Osteoblast (primary cell): ENCODE results near the gene COX10. TPM values are rescaled to one million over a fixed set of nuclear protein-coding genes. Genes with fewer than 3 reads are reported as not detected.

Experiments
- DNase-seq: peaks from one replicate; pipeline ENCODE4 v3.0.0; 2011; ENCODE audit warnings: low spot score, mixed read lengths; ENCODE audit not compliant: insufficient read length; ENCODE audit errors: missing footprints
- H2AFZ ChIP-seq: 2 replicates; pipeline ENCODE4 v1.6.0; 2011; ENCODE audit warnings: mild to moderate bottlenecking, low read length
- H3K27ac ChIP-seq: 2 replicates; pipeline ENCODE4 v1.5.1; 2011; ENCODE audit warnings: mild to moderate bottlenecking, low read depth, low read length, moderate library complexity
- H3K27me3 ChIP-seq: 2 replicates; pipeline ENCODE4 v1.6.0; 2012; ENCODE audit warnings: mild to moderate bottlenecking, control low read depth, inconsistent platforms, low read length, moderate library complexity; ENCODE audit not compliant: insufficient read depth
- H3K36me3 ChIP-seq: 2 replicates; pipeline ENCODE4 v1.5.1; 2011; ENCODE audit warnings: mild to moderate bottlenecking, low read length, control low read depth, moderate library complexity; ENCODE audit not compliant: insufficient read depth
- H3K4me1 ChIP-seq: 2 replicates; pipeline ENCODE4 v1.5.1; 2011; ENCODE audit warnings: mild to moderate bottlenecking, low read length, control low read depth, moderate library complexity; ENCODE audit not compliant: insufficient read depth
- H3K4me2 ChIP-seq: 2 replicates; pipeline ENCODE4 v1.6.0; 2011; ENCODE audit warnings: mild to moderate bottlenecking, low read length; ENCODE audit not compliant: insufficient read depth
- H3K4me3 ChIP-seq: fragments of 200-600 bp; sonication (generic); 3 replicates; pipeline ENCODE4 v1.5.1; 2012; ENCODE audit warnings: mild to moderate bottlenecking, low read length, inconsistent platforms; ENCODE audit not compliant: insufficient read depth
- H3K79me2 ChIP-seq: 2 replicates; pipeline ENCODE4 v1.6.0; 2012; ENCODE audit warnings: mild to moderate bottlenecking, low read length, control low read depth, inconsistent platforms; ENCODE audit not compliant: insufficient read depth
- H3K9me3 ChIP-seq: 2 replicates; pipeline ENCODE4 v1.5.1; 2011; ENCODE audit warnings: low read depth, low read length, control low read depth
- H4K20me1 ChIP-seq: 2 replicates; pipeline ENCODE4 v1.6.0; 2012; ENCODE audit warnings: mild to moderate bottlenecking, low read length, control low read depth; ENCODE audit not compliant: insufficient read depth
- total RNA-seq: library from RNA; depleted of rRNA; stranded (reverse); fragments of >200 nt; gene quantifications from 2 replicates; pipeline ENCODE4 v1.2.3, GENCODE V29; 2012
- TF ChIP-seq, protein P1 (sequence below): IDR thresholded peaks from 2 replicates; pipeline ENCODE4 v1.5.1; 2011; ENCODE audit warnings: mild to moderate bottlenecking, low read depth, low read length, moderate library complexity; ENCODE audit errors: extremely low read depth

COX10 gene
- total RNA-seq, 1 donor = 14.8 TPM

DNA sequence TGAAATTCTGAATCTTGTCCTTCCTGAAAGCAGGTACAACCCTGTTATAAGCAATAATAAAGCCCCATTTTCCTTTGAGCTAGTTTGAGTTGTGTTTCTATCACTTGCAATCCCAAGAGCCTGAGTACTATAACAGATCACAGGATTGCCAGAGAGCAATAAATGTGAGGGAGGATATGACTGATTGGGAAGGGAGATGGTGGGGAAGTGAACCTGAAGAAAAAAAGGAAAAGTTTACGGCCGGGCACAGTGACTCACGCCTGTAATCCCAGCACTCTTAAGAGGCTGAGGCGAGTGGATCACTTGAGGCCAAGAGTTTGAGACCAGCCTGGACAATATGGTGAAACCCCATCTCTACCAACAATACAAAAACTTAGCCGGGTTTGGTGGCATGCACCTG, 80.4 kb downstream of the COX10 start:
- H3K27me3 ChIP-seq = no peaks in the 10 kb centered on the region
- no peak for DNase-seq
- TF ChIP-seq, protein P1, sequence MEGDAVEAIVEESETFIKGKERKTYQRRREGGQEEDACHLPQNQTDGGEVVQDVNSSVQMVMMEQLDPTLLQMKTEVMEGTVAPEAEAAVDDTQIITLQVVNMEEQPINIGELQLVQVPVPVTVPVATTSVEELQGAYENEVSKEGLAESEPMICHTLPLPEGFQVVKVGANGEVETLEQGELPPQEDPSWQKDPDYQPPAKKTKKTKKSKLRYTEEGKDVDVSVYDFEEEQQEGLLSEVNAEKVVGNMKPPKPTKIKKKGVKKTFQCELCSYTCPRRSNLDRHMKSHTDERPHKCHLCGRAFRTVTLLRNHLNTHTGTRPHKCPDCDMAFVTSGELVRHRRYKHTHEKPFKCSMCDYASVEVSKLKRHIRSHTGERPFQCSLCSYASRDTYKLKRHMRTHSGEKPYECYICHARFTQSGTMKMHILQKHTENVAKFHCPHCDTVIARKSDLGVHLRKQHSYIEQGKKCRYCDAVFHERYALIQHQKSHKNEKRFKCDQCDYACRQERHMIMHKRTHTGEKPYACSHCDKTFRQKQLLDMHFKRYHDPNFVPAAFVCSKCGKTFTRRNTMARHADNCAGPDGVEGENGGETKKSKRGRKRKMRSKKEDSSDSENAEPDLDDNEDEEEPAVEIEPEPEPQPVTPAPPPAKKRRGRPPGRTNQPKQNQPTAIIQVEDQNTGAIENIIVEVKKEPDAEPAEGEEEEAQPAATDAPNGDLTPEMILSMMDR = no peak
- no peaks in the 10 kb centered on the region for H3K36me3 ChIP-seq
- no peak overlapping the region for H2AFZ ChIP-seq
- H3K4me2 ChIP-seq = no peak overlapping the region
- no peaks in the 10 kb centered on the region for H3K4me1 ChIP-seq
- no peaks in the 10 kb centered on the region for H3K79me2 ChIP-seq
- no peaks in the 10 kb centered on the region for H3K9me3 ChIP-seq
- no peak overlapping the region for H3K4me3 ChIP-seq
- H3K27ac ChIP-seq = no peak overlapping the region
- no peaks in the 10 kb centered on the region for H4K20me1 ChIP-seq

DNA sequence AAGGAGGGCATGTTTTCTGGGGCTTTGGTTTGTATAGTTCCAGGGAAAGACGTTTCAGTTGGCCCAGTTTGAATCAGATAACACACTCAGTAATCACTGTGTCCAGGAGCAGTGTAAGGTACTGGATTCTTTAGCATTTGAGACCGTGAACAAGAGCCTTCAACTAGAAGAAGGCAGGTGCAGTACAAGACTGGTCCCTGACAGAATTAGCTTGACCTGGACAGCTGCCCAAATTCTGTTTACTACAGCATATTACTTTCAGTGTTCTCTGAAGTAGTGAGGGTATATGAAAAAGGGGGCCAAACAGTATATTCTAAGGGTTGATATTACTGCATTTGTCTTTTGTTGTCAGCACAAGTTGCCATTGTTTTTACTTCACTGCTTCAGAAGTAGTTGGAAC, 81.3 kb downstream of the COX10 start:
- TF ChIP-seq, protein P1 = no peak
- H3K9me3 ChIP-seq = no peaks in the 10 kb centered on the region
- DNase-seq = no peak
- H3K79me2 ChIP-seq = no peaks in the 10 kb centered on the region
- H3K27me3 ChIP-seq = no peaks in the 10 kb centered on the region
- H3K4me2 ChIP-seq = no peak overlapping the region
- no peaks in the 10 kb centered on the region for H3K36me3 ChIP-seq
- H2AFZ ChIP-seq = no peak overlapping the region
- H4K20me1 ChIP-seq = no peaks in the 10 kb centered on the region
- H3K4me3 ChIP-seq = no peak overlapping the region
- H3K4me1 ChIP-seq = no peaks in the 10 kb centered on the region
- no peak overlapping the region for H3K27ac ChIP-seq

DNA sequence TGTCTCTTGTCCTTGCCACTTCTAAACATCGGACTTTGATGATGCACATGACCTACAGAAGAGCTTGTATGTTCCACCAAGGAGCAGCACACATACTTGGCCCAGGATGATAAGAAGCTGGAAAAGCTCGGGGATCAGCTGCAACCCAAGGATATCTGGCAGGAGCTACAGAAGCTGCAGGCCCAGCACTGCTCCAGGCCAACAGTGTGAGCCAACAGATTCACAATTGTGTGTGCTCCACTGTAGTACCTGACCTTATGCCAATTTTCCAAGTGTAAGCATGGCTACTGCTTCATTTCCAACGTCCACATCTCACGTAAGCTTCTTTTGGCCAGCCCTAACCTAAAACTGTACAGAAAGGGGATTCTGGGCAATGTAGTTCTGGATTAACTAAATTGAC, 83.4 kb downstream of the COX10 start:
- H3K4me2 ChIP-seq = no peak overlapping the region
- TF ChIP-seq, protein P1 = no peak
- no peak for DNase-seq

DNA sequence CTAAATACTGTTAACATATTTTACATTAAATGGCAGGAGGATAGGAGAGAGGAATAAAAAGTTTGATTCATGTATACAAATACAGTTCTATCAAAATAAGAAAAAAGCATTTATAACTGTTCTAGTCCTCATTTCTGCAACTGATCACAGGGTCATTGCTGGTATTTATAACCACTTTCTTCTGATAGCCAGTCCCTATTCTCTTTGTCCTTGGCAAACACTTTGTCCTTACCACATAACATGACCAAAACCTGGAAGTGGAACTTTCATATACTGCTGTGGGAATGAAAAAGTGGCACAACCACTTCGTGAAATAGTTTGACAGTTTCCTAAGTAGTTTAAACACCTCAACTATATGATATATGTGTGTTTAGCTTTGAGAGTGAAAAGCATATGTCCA, 84.1 kb downstream of the COX10 start:
- Histone ChIP-seq H3K79me2 (no peaks in the 10 kb centered on the region), H3K4me3 (no peak overlapping the region), H3K4me2 (no peak overlapping the region), H2AFZ (no peak overlapping the region), H3K27ac (no peak overlapping the region), H4K20me1 (no peaks in the 10 kb centered on the region), H3K27me3 (no peaks in the 10 kb centered on the region), H3K4me1 (no peaks in the 10 kb centered on the region), H3K9me3 (no peaks in the 10 kb centered on the region), H3K36me3 (no peaks in the 10 kb centered on the region)
- TF ChIP-seq, protein P1 = no peak
- no peak for DNase-seq

More for the DNA sequence above, 83.4 kb downstream of the COX10 start:
- Histone ChIP-seq H4K20me1 (no peaks in the 10 kb centered on the region), H3K4me3 (no peak overlapping the region), H3K79me2 (no peaks in the 10 kb centered on the region), H3K9me3 (no peaks in the 10 kb centered on the region), H3K27me3 (no peaks in the 10 kb centered on the region), H2AFZ (no peak overlapping the region), H3K36me3 (no peaks in the 10 kb centered on the region), H3K27ac (no peak overlapping the region), H3K4me1 (no peaks in the 10 kb centered on the region)
